OCI-LY1 (cell line): ENCODE measurements around the gene SNRNP70.
A peak's percentile ranks its signal among the peaks of the same experiment; 100 is the strongest.

Source experiments
- H2AFZ ChIP-seq: fragments of 200-600 bp; sonication (generic), shearing (Covaris generic); 2 replicates; pipeline ENCODE4 v1.6.0; 2014; ENCODE audit warnings: antibody characterized with exemption, mild to moderate bottlenecking, low read length
- H3F3A ChIP-seq: fragments of 200-600 bp; sonication (generic), shearing (Covaris generic); 2 replicates; pipeline ENCODE4 v1.6.0; 2014; ENCODE audit warnings: mild to moderate bottlenecking, antibody characterized with exemption, low read length, moderate library complexity; ENCODE audit not compliant: insufficient read depth
- H3K27ac ChIP-seq: fragments of 200-600 bp; sonication (generic); 2 replicates; pipeline ENCODE4 v1.5.1; 2014; ENCODE audit warnings: low read length, mixed run types, mild to moderate bottlenecking, low read depth; ENCODE audit not compliant: poor library complexity, severe bottlenecking
- H3K27me3 ChIP-seq: fragments of 200-600 bp; sonication (generic); 2 replicates; pipeline ENCODE4 v1.6.0; 2014; ENCODE audit warnings: antibody characterized with exemption, mild to moderate bottlenecking, low read length, moderate library complexity; ENCODE audit not compliant: insufficient read depth
- H3K36me3 ChIP-seq: fragments of 200-600 bp; sonication (generic); 2 replicates; pipeline ENCODE4 v1.6.1; 2014; ENCODE audit warnings: mild to moderate bottlenecking, antibody characterized with exemption, low read length, moderate library complexity, mixed read lengths; ENCODE audit not compliant: insufficient read depth
- H3K4me1 ChIP-seq: fragments of 200-600 bp; sonication (generic); 2 replicates; pipeline ENCODE4 v1.5.1; 2014; ENCODE audit warnings: mild to moderate bottlenecking, low read length, moderate library complexity; ENCODE audit not compliant: insufficient read depth, severe bottlenecking
- H3K4me2 ChIP-seq: fragments of 200-600 bp; sonication (generic), shearing (Covaris generic); 2 replicates; pipeline ENCODE4 v1.6.1; 2014; ENCODE audit warnings: low read length
- H3K4me3 ChIP-seq: fragments of 200-600 bp; sonication (generic); 2 replicates; pipeline ENCODE4 v1.5.1; 2014; ENCODE audit warnings: low read length, low read depth, mild to moderate bottlenecking, mixed read lengths; ENCODE audit not compliant: poor library complexity, severe bottlenecking
- H3K79me2 ChIP-seq: fragments of 200-600 bp; shearing (Covaris generic); 2 replicates; pipeline ENCODE4 v1.6.1; 2016; ENCODE audit warnings: mixed run types, low read length, mixed read lengths; ENCODE audit not compliant: insufficient read depth
- H3K9ac ChIP-seq: fragments of 200-600 bp; sonication (generic), shearing (Covaris generic); 2 replicates; pipeline ENCODE4 v1.6.1; 2014; ENCODE audit warnings: mild to moderate bottlenecking, low read length, mixed read lengths
- H3K9me2 ChIP-seq: fragments of 200-600 bp; sonication (generic), shearing (Covaris generic); 2 replicates; pipeline ENCODE4 v1.6.1; 2014; ENCODE audit warnings: low read depth, mild to moderate bottlenecking, low read length, mixed read lengths
- H3K9me3 ChIP-seq: fragments of 200-600 bp; shearing (Covaris generic); 2 replicates; pipeline ENCODE4 v1.6.1; 2014; ENCODE audit warnings: low read length, mixed read lengths
- H4K20me1 ChIP-seq: fragments of 200-600 bp; sonication (generic), shearing (Covaris generic); 2 replicates; pipeline ENCODE4 v1.6.0; 2016; ENCODE audit warnings: mild to moderate bottlenecking, low read length; ENCODE audit not compliant: insufficient read depth
- CTCF ChIP-seq: fragments of 200-600 bp; sonication (generic), shearing (Covaris generic); IDR thresholded peaks from 2 replicates; pipeline ENCODE4 v1.5.1; 2017; ENCODE audit warnings: mild to moderate bottlenecking, antibody characterized with exemption, low read length, moderate library complexity, mixed read lengths
- EZH2 ChIP-seq: fragments of 200-600 bp; sonication (generic), shearing (Covaris generic); IDR thresholded peaks from 2 replicates; pipeline ENCODE4 v1.8.0; 2017; ENCODE audit warnings: borderline replicate concordance, mixed run types, mild to moderate bottlenecking, antibody characterized with exemption, low read length, moderate library complexity, mixed read lengths

Gene SNRNP70

GRCh38 chr19:49117677-49118564 is 32.7 kb downstream of the SNRNP70 start:
- H3K4me3 ChIP-seq, result peak overlapping the region; percentile 73
- H3K36me3 ChIP-seq, result no peaks in the 10 kb centered on the region
- no peaks in the 10 kb centered on the region for H4K20me1 ChIP-seq
- H3K9ac ChIP-seq, result peak overlapping the region; percentile 80
- no peak overlapping the region for H2AFZ ChIP-seq
- peaks cover 5% of the 10 kb centered on the region; the same call in 1 of the 2 replicates for H3F3A ChIP-seq
- 0 out of 2 replicates have a peak, but pooled peaks cover 7% of the 10 kb centered on the region for H3K27me3 ChIP-seq
- peak overlapping the region; percentile 98 for H3K4me2 ChIP-seq
- peak overlapping the region; percentile 55 for H3K27ac ChIP-seq
- H3K9me2 ChIP-seq, result no peaks in the 10 kb centered on the region
- TF ChIP-seq EZH2 (no peak), CTCF (no peak)
- no peaks in the 10 kb centered on the region for H3K9me3 ChIP-seq
- H3K4me1 ChIP-seq, result peaks cover 29% of the 10 kb centered on the region
- H3K79me2 ChIP-seq, result no peaks in the 10 kb centered on the region

GRCh38 chr19:49118565-49119410 is 33.5 kb downstream of the SNRNP70 start, which contains the start of gene C19orf73:
C19orf73 (minus strand) TSS chr19:49119143; CDS start chr19:49119022, 121 bp downstream.
- peak within 1 kb of the TSS; percentile 98 for H3K4me2 ChIP-seq
- H2AFZ ChIP-seq, result peak within 1 kb of the TSS; percentile 20; the same call in 1 of the 2 replicates
- peak within 1 kb of the TSS; percentile 55 for H3K27ac ChIP-seq
- H3K36me3 ChIP-seq, result no peaks in the 10 kb centered on the region
- H3K9me2 ChIP-seq, result no peaks in the 10 kb centered on the region
- H3K4me1 ChIP-seq, result peaks cover 26% of the 10 kb centered on the region
- H3K79me2 ChIP-seq, result no peaks in the 10 kb centered on the region
- TF ChIP-seq CTCF (peak; percentile 10; the same call in 1 of the 2 replicates), EZH2 (no peak)
- peak within 1 kb of the TSS; percentile 73 for H3K4me3 ChIP-seq
- H3K27me3 ChIP-seq, result 0 out of 2 replicates have a peak, but pooled peaks cover 7% of the 10 kb centered on the region
- H3F3A ChIP-seq, result peaks cover 5% of the 10 kb centered on the region; the same call in 1 of the 2 replicates
- H3K9me3 ChIP-seq, result no peaks in the 10 kb centered on the region
- H4K20me1 ChIP-seq, result no peaks in the 10 kb centered on the region
- H3K9ac ChIP-seq, result peak within 1 kb of the TSS; percentile 80
